IMR-90 (cell line): ENCODE measurements around the gene TASL.

Experiments
- CEBPB ChIP-seq: IDR thresholded peaks from 2 replicates; pipeline ENCODE4 v1.6.1; 2012; ENCODE audit warnings: low read depth, low read length, improper control_type of control experiment
- CTCF ChIP-seq: conservative IDR thresholded peaks from 2 replicates; pipeline ENCODE4 v1.5.1; 2012; ENCODE audit warnings: mild to moderate bottlenecking, low read depth, low read length, improper control_type of control experiment
- MAZ ChIP-seq: IDR thresholded peaks from 2 replicates; pipeline ENCODE4 v1.6.1; 2012; ENCODE audit warnings: low read depth, mild to moderate bottlenecking, low read length, improper control_type of control experiment, moderate library complexity, borderline replicate concordance
- MXI1 ChIP-seq: IDR thresholded peaks from 2 replicates; pipeline ENCODE4 v1.6.1; 2012; ENCODE audit warnings: low read depth, mild to moderate bottlenecking, low read length, moderate library complexity, borderline replicate concordance
- POLR2A ChIP-seq: IDR thresholded peaks from 2 replicates; pipeline ENCODE4 v1.6.1; 2012; ENCODE audit warnings: mild to moderate bottlenecking, low read depth, low read length
- RAD21 ChIP-seq: IDR thresholded peaks from 2 replicates; pipeline ENCODE4 v1.6.1; 2012; ENCODE audit warnings: low read length, improper control_type of control experiment
- SMC3 ChIP-seq: fragments of 150-350 bp; IDR thresholded peaks from 2 replicates; pipeline ENCODE4 v1.6.1; 2016; ENCODE audit warnings: low read depth, mild to moderate bottlenecking, antibody characterized with exemption, low read length, moderate library complexity
- USF2 ChIP-seq: fragments of 150-350 bp; IDR thresholded peaks from 2 replicates; pipeline ENCODE4 v1.6.1; 2017; ENCODE audit warnings: mild to moderate bottlenecking, antibody characterized with exemption, low read length, low read depth

- no peak for TF ChIP-seq SMC3
- no peak for TF ChIP-seq POLR2A
- no peak for TF ChIP-seq CTCF
- TF ChIP-seq RAD21: no peak
- no peak for TF ChIP-seq MAZ
- no peak for TF ChIP-seq USF2
- no peak for TF ChIP-seq CEBPB
- no peak for TF ChIP-seq MXI1
These were observed 19.8 kb upstream of the TASL start for GRCh38 chrX:30597216-30598012.
